Measurements from ENCODE around the gene IFT52.

DNA sequence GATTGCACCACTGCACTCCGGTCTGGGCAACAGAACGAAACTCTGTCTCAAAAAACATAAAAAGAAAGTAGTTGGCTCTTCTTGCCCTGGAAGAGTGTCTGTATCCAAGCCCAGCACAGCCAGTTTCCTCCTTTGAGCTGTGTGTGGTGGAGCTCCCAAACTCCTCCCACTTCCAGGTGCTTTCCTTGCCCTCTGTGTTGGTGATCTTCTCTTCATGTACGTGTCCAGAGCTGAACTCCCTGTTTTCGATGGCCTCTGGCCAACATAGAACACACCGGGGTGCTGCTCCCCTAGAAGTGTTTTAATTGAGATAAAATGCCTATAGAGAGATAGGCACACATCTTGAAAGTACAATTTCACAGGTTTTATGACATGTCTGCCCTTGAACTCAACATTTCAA lies 48.6 kb upstream of the IFT52 start:
- TF ChIP-seq CTCF (IDR thresholded peaks at IDR 0.05) (no peak), POLR2A (IDR thresholded peaks at IDR 0.05) (no peak)

Measured in esophagus squamous epithelium (tissue), 4 donors.